ENCODE measurements around the gene LRRC72.

Gene LRRC72

GRCh38 chr7:16616122-16616521 is 89.5 kb downstream of the LRRC72 start:
- H3K9me3 Mint-ChIP-seq: peaks cover 7% of the 10 kb centered on the region
- peaks cover 54% of the 10 kb centered on the region for H3K36me3 Mint-ChIP-seq (ENCODE audit: low read depth)
- H3K27ac Mint-ChIP-seq: no peak overlapping the region
- no peaks in the 10 kb centered on the region for H3K27me3 Mint-ChIP-seq (ENCODE audit: low read depth)
- no peak overlapping the region for H3K4me3 Mint-ChIP-seq
- no peak for TF ChIP-seq CTCF (IDR thresholded peaks at IDR 0.05; ENCODE audit: unreplicated experiment in 3 of 3)
- no peaks in the 10 kb centered on the region for H3K4me1 Mint-ChIP-seq

- H3K27me3 Mint-ChIP-seq (ENCODE audit: low read depth): no peaks in the 10 kb centered on the region
- no peaks in the 10 kb centered on the region for H3K4me1 Mint-ChIP-seq
- no peak for TF ChIP-seq CTCF (IDR thresholded peaks at IDR 0.05; ENCODE audit: unreplicated experiment in 3 of 3)
- H3K36me3 Mint-ChIP-seq (ENCODE audit: low read depth): peaks cover 57% of the 10 kb centered on the region
- H3K27ac Mint-ChIP-seq: no peak overlapping the region
- H3K9me3 Mint-ChIP-seq: peaks cover 7% of the 10 kb centered on the region
- H3K4me3 Mint-ChIP-seq: no peak overlapping the region
These were observed 89.9 kb downstream of the LRRC72 start for GRCh38 chr7:16616542-16616941.

- Mint-ChIP-seq H3K4me1 (no peaks in the 10 kb centered on the region), H3K9me3 (peaks cover 7% of the 10 kb centered on the region), H3K27me3 (ENCODE audit: low read depth) (no peaks in the 10 kb centered on the region), H3K36me3 (ENCODE audit: low read depth) (peaks cover 68% of the 10 kb centered on the region), H3K27ac (no peak overlapping the region), H3K4me3 (no peak overlapping the region)
- no peak for TF ChIP-seq CTCF (IDR thresholded peaks at IDR 0.05; ENCODE audit: unreplicated experiment in 3 of 3)
These were observed 93.4 kb downstream of the LRRC72 start for GRCh38 chr7:16619979-16620408.

- H3K9me3 Mint-ChIP-seq: no peaks in the 10 kb centered on the region
- H3K4me3 Mint-ChIP-seq: no peak overlapping the region
- no peaks in the 10 kb centered on the region for H3K27me3 Mint-ChIP-seq (ENCODE audit: low read depth)
- no peak overlapping the region for H3K27ac Mint-ChIP-seq
- no peaks in the 10 kb centered on the region for H3K4me1 Mint-ChIP-seq
- TF ChIP-seq CTCF (IDR thresholded peaks at IDR 0.05; ENCODE audit: unreplicated experiment in 3 of 3): no peak
- peaks cover 40% of the 10 kb centered on the region for H3K36me3 Mint-ChIP-seq (ENCODE audit: low read depth)
These were observed 99.8 kb downstream of the LRRC72 start for GRCh38 chr7:16626388-16626787.

DNA sequence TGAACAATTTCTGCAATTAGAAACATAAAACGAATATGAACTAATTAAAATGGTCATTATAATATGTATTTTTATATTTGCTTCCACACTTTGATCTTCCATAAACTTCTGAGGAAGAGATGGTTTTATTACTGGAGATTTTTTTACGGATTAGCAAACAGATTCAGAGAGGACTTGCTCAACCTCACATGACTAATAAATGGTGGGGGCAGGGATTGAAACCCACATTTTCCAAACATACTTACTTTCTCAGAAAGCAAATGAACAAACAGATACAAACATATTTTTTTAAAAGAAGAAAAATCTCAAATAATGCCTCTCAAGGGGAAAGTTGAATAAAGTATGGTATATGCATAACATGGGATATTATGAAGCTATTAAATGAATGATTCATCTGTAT is 100.6 kb downstream of the LRRC72 start:
- TF ChIP-seq CTCF (IDR thresholded peaks at IDR 0.05; ENCODE audit: unreplicated experiment in 3 of 3): no peak
- Mint-ChIP-seq H3K4me1 (no peaks in the 10 kb centered on the region), H3K36me3 (ENCODE audit: low read depth) (peaks cover 36% of the 10 kb centered on the region), H3K27me3 (ENCODE audit: low read depth) (no peaks in the 10 kb centered on the region), H3K9me3 (no peaks in the 10 kb centered on the region), H3K4me3 (no peak overlapping the region), H3K27ac (no peak overlapping the region)

GRCh38 chr7:16630654-16631053 is 104.0 kb downstream of the LRRC72 start:
- Mint-ChIP-seq H3K27me3 (ENCODE audit: low read depth) (no peaks in the 10 kb centered on the region), H3K36me3 (ENCODE audit: low read depth) (peaks cover 30% of the 10 kb centered on the region), H3K4me3 (no peak overlapping the region), H3K4me1 (peaks cover 12% of the 10 kb centered on the region), H3K27ac (no peak overlapping the region), H3K9me3 (no peaks in the 10 kb centered on the region)
- TF ChIP-seq CTCF (IDR thresholded peaks at IDR 0.05; ENCODE audit: unreplicated experiment in 3 of 3): no peak

Data from nephron (organoid).